HepG2 (cell line): ENCODE results near the gene KCNQ1OT1. TPM values are rescaled to one million over a fixed set of nuclear protein-coding genes. Genes with fewer than 3 reads are reported as not detected.

ENCODE experiments used
- ATAC-seq: fragments of 200-7000 bp; cut with Tn5 transposase; 3 replicates; pipeline ENCODE4 v1.9.1; 2020; ENCODE audit warnings: mild to moderate bottlenecking, moderate library complexity
- BruUV-seq: library from RNA; stranded (reverse); fragments of 400-500 nt; replicated peaks from 2 replicates; lab custom pipeline; 2021; lab: Mats Ljungman, UMichigan
- CTCF ChIA-PET: fragments of 300-600 bp; formaldehyde crosslinking; extraction: SDS; loops from one replicate; lab custom pipeline; 2021; ENCODE audit warnings: low total read pairs, inconsistent platforms, low intra/inter-chr PET ratio; lab: Yijun Ruan, JAX
- POLR2A ChIA-PET: fragments of 350-600 bp; sonication (Branson Sonifier 250); formaldehyde crosslinking; loops from one replicate; lab custom pipeline; 2020; ENCODE audit warnings: antibody characterized with exemption, inconsistent platforms; lab: Yijun Ruan, JAX
- DNase-seq: peaks from one replicate; pipeline ENCODE4 v3.0.0-alpha.2; 2015; ENCODE audit warnings: low spot score
- FAIRE-seq: peaks from 3 replicates; lab custom pipeline; 2011; peaks lifted over from hg19 to GRCh38; lab: Jason Lieb, UNC
- H2AFZ ChIP-seq: one replicate; pipeline ENCODE4 v1.6.1; 2011; ENCODE audit warnings: low read length, inconsistent platforms
- H3K27ac ChIP-seq: fragments of 300-600 bp; 3 replicates; pipeline ENCODE4 v1.8.0; 2011; ENCODE audit warnings: mixed run types, mild to moderate bottlenecking, mixed read lengths, low read length, inconsistent platforms; ENCODE audit not compliant: insufficient read depth; ENCODE audit errors: extremely low read length
- H3K27me3 ChIP-seq, 2 experiments: fragments of 200-600 bp in 1 of 2; 2 replicates in 1 of 2; 3 replicates in 1 of 2; pipeline versions ENCODE4 v1.6.0 to v1.8.0; 2011; ENCODE audit warnings: low read length in 2 of 2, mild to moderate bottlenecking in 2 of 2, moderate library complexity in 2 of 2, inconsistent platforms in 1 of 2; ENCODE audit not compliant: insufficient read depth in 2 of 2, control insufficient read depth in 1 of 2
- H3K36me3 ChIP-seq, 2 experiments: fragments of 200-600 bp in 1 of 2; replicated peaks in 1 of 2; 2 replicates in 1 of 2; 3 replicates in 1 of 2; pipeline versions ENCODE4 v1.5.1 to v1.8.0; 2011; ENCODE audit warnings: low read length in 2 of 2, inconsistent platforms in 1 of 2; ENCODE audit not compliant: insufficient read depth in 2 of 2, control insufficient read depth in 1 of 2
- H3K4me1 ChIP-seq: 2 replicates; pipeline ENCODE4 v1.5.1; 2012; ENCODE audit warnings: low read length, inconsistent platforms; ENCODE audit not compliant: insufficient read depth
- H3K4me2 ChIP-seq: 2 replicates; pipeline ENCODE4 v1.6.0; 2011; ENCODE audit warnings: low read depth, low read length, inconsistent platforms
- H3K4me3 ChIP-seq, 3 experiments: fragments of 200-600 bp in 1 of 3; sonication (generic), shearing (Covaris generic) in 1 of 3; replicated peaks in 1 of 3; 2 replicates each; pipeline ENCODE4 v1.5.1; 2011 to 2016; ENCODE audit warnings: low read length in 3 of 3, inconsistent platforms in 2 of 3, low read depth in 2 of 3, mild to moderate bottlenecking in 2 of 3, control low read depth in 1 of 3, mixed read lengths in 1 of 3; ENCODE audit not compliant: insufficient read depth in 1 of 3
- H3K79me2 ChIP-seq: one replicate; pipeline ENCODE4 v1.6.1; 2011; ENCODE audit warnings: low read length, inconsistent platforms; ENCODE audit not compliant: insufficient read depth
- H3K9ac ChIP-seq: 2 replicates; pipeline ENCODE4 v1.6.0; 2011; ENCODE audit warnings: mild to moderate bottlenecking, low read depth, low read length, inconsistent platforms; ENCODE audit not compliant: insufficient read depth
- H3K9me3 ChIP-seq: 2 replicates; pipeline ENCODE4 v1.5.1; 2012; ENCODE audit warnings: mild to moderate bottlenecking, low read length
- H4K20me1 ChIP-seq: 2 replicates; pipeline ENCODE4 v1.6.0; 2011; ENCODE audit warnings: inconsistent platforms, mild to moderate bottlenecking, low read length, moderate library complexity; ENCODE audit not compliant: insufficient read depth
- AGO2 ChIP-seq: fragments of 200-400 bp; formaldehyde crosslinking; optimal IDR thresholded peaks from 2 replicates; pipeline ENCODE3; 2017; ENCODE audit warnings: mild to moderate bottlenecking, low read depth, low read length, moderate library complexity
- AKAP8 ChIP-seq: sonication (generic); formaldehyde crosslinking; IDR thresholded peaks from 2 replicates; pipeline ENCODE4 v1.5.1; 2020; ENCODE audit warnings: mild to moderate bottlenecking, missing genetic modification reagents
- JARID2 ChIP-seq: sonication (generic); formaldehyde crosslinking; IDR thresholded peaks from 2 replicates; pipeline ENCODE4 v1.8.1; 2023; ENCODE audit warnings: missing genetic modification reagents, inconsistent platforms; ENCODE audit not compliant: insufficient replicate concordance
- KAT7 ChIP-seq: IDR thresholded peaks from 2 replicates; pipeline ENCODE4 v1.6.1; 2018; ENCODE audit warnings: borderline replicate concordance, missing compliant biosample characterization
- MTF1 ChIP-seq: sonication (generic); formaldehyde crosslinking; IDR thresholded peaks from 2 replicates; pipeline ENCODE4 v1.5.0; 2020; ENCODE audit warnings: missing genetic modification reagents
- POLR2A ChIP-seq, 2 experiments: IDR thresholded peaks; 2 replicates each; pipeline ENCODE4 v1.6.1; 2011; ENCODE audit warnings: low read depth in 2 of 2, low read length in 2 of 2, mild to moderate bottlenecking in 1 of 2, moderate library complexity in 1 of 2; ENCODE audit not compliant: insufficient read depth in 1 of 2
- REL ChIP-seq: sonication (generic); formaldehyde crosslinking; conservative IDR thresholded peaks from 2 replicates; pipeline ENCODE4 v1.8.0; 2022; ENCODE audit warnings: mild to moderate bottlenecking, missing genetic modification reagents, moderate library complexity
- SP140L ChIP-seq: sonication (generic); formaldehyde crosslinking; IDR thresholded peaks from 2 replicates; pipeline ENCODE4 v1.4.0; 2020; ENCODE audit warnings: missing genetic modification reagents, borderline replicate concordance
- TBX2 ChIP-seq: sonication (generic); formaldehyde crosslinking; IDR thresholded peaks from 2 replicates; pipeline ENCODE4 v1.5.0; 2020; ENCODE audit warnings: missing genetic modification reagents, mild to moderate bottlenecking, borderline replicate concordance
- ZMYM3 ChIP-seq: sonication (generic); formaldehyde crosslinking; IDR thresholded peaks from 2 replicates; pipeline ENCODE4 v1.5.1; 2020; ENCODE audit warnings: mild to moderate bottlenecking, missing genetic modification reagents
- ZNF230 ChIP-seq: sonication (generic); formaldehyde crosslinking; IDR thresholded peaks from 2 replicates; pipeline ENCODE4 v1.4.0; 2020; ENCODE audit warnings: mild to moderate bottlenecking, missing genetic modification reagents
- ZNF326 ChIP-seq: sonication (generic); formaldehyde crosslinking; IDR thresholded peaks from 2 replicates; pipeline ENCODE4 v1.4.0; 2020; ENCODE audit warnings: missing genetic modification reagents, borderline replicate concordance
- ZNF549 ChIP-seq: sonication (generic); formaldehyde crosslinking; IDR thresholded peaks from 2 replicates; pipeline ENCODE4 v1.5.0; 2020; ENCODE audit warnings: missing genetic modification reagents
- WGBS: methylation state at CpG from one replicate; pipeline ENCODE4 v1.1.6; 2017; ENCODE audit warnings: low lambda C conversion rate; 5-methylcytosine and 5-hydroxymethylcytosine counted together
- in situ Hi-C: cut with HindIII; loops from 2 replicates; pipeline ENCODE4 v1.10.0; 2017; ENCODE audit warnings: low pct_unique_long_range_greater_than_20kb; ENCODE audit not compliant: extremely low pct_ligation_motif_present
- intact Hi-C: fragments of 100-400 bp; cut with micrococcal nuclease; formaldehyde crosslinking; loops from one replicate; pipeline ENCODE4 v1.10.0; 2022; ENCODE audit not compliant: unreplicated experiment
- polyA plus RNA-seq, 8 experiments: library from polyadenylated mRNA; depleted of rRNA in 3 of 8; stranded (reverse) in 7 of 8; unstranded in 1 of 8; fragments of >200 nt; fragmentation: Illumina TruSeq in 4 of 8; extraction: Trizol in 4 of 8; gene quantifications; 2 replicates each; pipeline versions ENCODE4 v1.2.1 to v1.2.3, GENCODE V29; 2011 to 2016; ENCODE audit warnings: low read depth in 4 of 8, missing spikeins in 1 of 8, mixed read lengths in 1 of 8; ENCODE audit not compliant: insufficient read depth in 1 of 8
- total RNA-seq, 5 experiments: library from RNA; depleted of rRNA; stranded (reverse); fragments of >200 nt; fragmentation: Illumina TruSeq; extraction: Trizol; gene quantifications; 2 replicates each; pipeline ENCODE4 v1.2.3, GENCODE V29; 2016; ENCODE audit warnings: low read depth in 1 of 5
- TF ChIP-seq, protein P1 (sequence below): sonication (generic); formaldehyde crosslinking; IDR thresholded peaks from 2 replicates; pipeline ENCODE4 v1.9.0; 2021; ENCODE audit warnings: missing genetic modification reagents, mild to moderate bottlenecking, borderline replicate concordance
- TF ChIP-seq, protein P2 (sequence below): sonication (generic); formaldehyde crosslinking; IDR thresholded peaks from 2 replicates; pipeline ENCODE4 v1.5.1; 2020; ENCODE audit warnings: mild to moderate bottlenecking, missing genetic modification reagents, moderate library complexity
- TF ChIP-seq, protein P3 (sequence below): IDR thresholded peaks from 2 replicates; pipeline ENCODE4 v1.6.1; 2012; ENCODE audit warnings: low read depth, low read length, improper control_type of control experiment
- TF ChIP-seq, protein P4 (sequence below): IDR thresholded peaks from 2 replicates; pipeline ENCODE4 v1.6.1; 2018; ENCODE audit warnings: missing genetic modification reagents

Gene KCNQ1OT1
- total and polyA plus RNA-seq, 2 of the 13 experiments (the other 11 are each of a cell fraction or from before 2014, with no cell fraction given) = 1.3 to 18.9 TPM

DNA sequence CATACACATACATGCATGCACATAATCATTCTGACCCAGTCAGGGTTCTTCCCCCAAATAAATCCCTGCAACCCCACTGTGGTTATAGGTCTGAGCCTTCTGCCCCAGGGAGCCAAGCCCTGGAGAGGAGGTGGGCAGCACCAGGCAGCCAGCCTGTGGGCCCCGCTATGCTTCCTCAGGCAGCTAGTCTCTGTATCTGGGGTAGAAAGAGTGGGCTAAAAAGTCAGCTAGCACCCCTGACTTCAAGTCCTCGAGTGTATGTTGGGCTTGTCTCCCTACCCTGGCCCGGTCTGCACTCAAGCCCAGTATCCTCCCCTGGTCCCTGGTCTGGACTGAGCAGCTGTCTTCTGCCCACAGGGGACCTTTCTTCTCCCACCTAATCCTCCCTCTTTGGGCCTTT, 28.0 kb downstream of the KCNQ1OT1 start:
- Histone ChIP-seq H3K9ac (no peak overlapping the region), H3K4me3 (no peak overlapping the region), H3K36me3 (peaks cover 35 to 92% of the 10 kb centered on the region in 2 experiments), H3K79me2 (peaks cover 99% of the 10 kb centered on the region), H3K4me1 (peaks cover 97% of the 10 kb centered on the region), H2AFZ (no peak overlapping the region), H3K27ac (no peak overlapping the region), H3K9me3 (no peaks in the 10 kb centered on the region), H3K4me2 (no peak overlapping the region), H3K27me3 (no peaks in the 10 kb centered on the region), H4K20me1 (peaks cover 99% of the 10 kb centered on the region)
- 100% methylated on average over 1 of the region's 3 CpGs for WGBS
- no peak for ATAC-seq
- POLR2A ChIA-PET = interaction anchor here (1.3 kb wide), 1 partner anchor 108 kb away, joined by 3 read pairs; no protein-coding TSS in a partner anchor
- intact Hi-C loops (no loop called here), in situ Hi-C loops (no loop called here)
- CTCF ChIA-PET = no interaction called here
- DNase-seq = no peak
- BruUV-seq = no TSS peak
- FAIRE-seq = no peak
- TF ChIP-seq REL (CRISPR knock-in tag) (no peak), SP140L (no peak), POLR2A (IDR thresholded peaks at IDR 0.05; ENCODE audit: insufficient read depth in 1 of 2, low read depth in 2 of 2, low read length in 2 of 2) (peak; percentile 16 to 20; a peak in 1 of 4 replicates), AGO2 (peak; percentile 68), ZNF326 (0 out of 2 replicates have a peak, but pooled peaks have one; percentile 72), KAT7 (CRISPR knock-in tag) (no peak), AKAP8 (CRISPR knock-in tag) (0 out of 2 replicates have a peak, but pooled peaks have one; percentile 6), ZMYM3 (CRISPR knock-in tag) (no peak), ZNF230 (CRISPR knock-in tag) (no peak), JARID2 (no peak), ZNF549 (CRISPR knock-in tag) (no peak), TBX2 (CRISPR knock-in tag) (no peak), MTF1 (CRISPR knock-in tag) (no peak)
- TF ChIP-seq, protein P1, sequence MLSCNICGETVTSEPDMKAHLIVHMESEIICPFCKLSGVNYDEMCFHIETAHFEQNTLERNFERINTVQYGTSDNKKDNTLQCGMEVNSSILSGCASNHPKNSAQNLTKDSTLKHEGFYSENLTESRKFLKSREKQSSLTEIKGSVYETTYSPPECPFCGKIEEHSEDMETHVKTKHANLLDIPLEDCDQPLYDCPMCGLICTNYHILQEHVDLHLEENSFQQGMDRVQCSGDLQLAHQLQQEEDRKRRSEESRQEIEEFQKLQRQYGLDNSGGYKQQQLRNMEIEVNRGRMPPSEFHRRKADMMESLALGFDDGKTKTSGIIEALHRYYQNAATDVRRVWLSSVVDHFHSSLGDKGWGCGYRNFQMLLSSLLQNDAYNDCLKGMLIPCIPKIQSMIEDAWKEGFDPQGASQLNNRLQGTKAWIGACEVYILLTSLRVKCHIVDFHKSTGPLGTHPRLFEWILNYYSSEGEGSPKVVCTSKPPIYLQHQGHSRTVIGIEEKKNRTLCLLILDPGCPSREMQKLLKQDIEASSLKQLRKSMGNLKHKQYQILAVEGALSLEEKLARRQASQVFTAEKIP (CRISPR knock-in tag) = no peak
- TF ChIP-seq, protein P2, sequence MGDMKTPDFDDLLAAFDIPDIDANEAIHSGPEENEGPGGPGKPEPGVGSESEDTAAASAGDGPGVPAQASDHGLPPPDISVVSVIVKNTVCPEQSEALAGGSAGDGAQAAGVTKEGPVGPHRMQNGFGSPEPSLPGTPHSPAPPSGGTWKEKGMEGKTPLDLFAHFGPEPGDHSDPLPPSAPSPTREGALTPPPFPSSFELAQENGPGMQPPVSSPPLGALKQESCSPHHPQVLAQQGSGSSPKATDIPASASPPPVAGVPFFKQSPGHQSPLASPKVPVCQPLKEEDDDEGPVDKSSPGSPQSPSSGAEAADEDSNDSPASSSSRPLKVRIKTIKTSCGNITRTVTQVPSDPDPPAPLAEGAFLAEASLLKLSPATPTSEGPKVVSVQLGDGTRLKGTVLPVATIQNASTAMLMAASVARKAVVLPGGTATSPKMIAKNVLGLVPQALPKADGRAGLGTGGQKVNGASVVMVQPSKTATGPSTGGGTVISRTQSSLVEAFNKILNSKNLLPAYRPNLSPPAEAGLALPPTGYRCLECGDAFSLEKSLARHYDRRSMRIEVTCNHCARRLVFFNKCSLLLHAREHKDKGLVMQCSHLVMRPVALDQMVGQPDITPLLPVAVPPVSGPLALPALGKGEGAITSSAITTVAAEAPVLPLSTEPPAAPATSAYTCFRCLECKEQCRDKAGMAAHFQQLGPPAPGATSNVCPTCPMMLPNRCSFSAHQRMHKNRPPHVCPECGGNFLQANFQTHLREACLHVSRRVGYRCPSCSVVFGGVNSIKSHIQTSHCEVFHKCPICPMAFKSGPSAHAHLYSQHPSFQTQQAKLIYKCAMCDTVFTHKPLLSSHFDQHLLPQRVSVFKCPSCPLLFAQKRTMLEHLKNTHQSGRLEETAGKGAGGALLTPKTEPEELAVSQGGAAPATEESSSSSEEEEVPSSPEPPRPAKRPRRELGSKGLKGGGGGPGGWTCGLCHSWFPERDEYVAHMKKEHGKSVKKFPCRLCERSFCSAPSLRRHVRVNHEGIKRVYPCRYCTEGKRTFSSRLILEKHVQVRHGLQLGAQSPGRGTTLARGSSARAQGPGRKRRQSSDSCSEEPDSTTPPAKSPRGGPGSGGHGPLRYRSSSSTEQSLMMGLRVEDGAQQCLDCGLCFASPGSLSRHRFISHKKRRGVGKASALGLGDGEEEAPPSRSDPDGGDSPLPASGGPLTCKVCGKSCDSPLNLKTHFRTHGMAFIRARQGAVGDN = no peak
- TF ChIP-seq, protein P3, sequence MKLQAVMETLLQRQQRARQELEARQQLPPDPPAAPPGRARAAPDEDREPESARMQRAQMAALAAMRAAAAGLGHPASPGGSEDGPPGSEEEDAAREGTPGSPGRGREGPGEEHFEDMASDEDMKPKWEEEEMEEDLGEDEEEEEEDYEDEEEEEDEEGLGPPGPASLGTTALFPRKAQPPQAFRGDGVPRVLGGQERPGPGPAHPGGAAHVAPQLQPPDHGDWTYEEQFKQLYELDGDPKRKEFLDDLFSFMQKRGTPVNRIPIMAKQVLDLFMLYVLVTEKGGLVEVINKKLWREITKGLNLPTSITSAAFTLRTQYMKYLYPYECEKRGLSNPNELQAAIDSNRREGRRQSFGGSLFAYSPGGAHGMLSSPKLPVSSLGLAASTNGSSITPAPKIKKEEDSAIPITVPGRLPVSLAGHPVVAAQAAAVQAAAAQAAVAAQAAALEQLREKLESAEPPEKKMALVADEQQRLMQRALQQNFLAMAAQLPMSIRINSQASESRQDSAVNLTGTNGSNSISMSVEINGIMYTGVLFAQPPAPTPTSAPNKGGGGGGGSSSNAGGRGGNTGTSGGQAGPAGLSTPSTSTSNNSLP = no peak
- TF ChIP-seq, protein P4, sequence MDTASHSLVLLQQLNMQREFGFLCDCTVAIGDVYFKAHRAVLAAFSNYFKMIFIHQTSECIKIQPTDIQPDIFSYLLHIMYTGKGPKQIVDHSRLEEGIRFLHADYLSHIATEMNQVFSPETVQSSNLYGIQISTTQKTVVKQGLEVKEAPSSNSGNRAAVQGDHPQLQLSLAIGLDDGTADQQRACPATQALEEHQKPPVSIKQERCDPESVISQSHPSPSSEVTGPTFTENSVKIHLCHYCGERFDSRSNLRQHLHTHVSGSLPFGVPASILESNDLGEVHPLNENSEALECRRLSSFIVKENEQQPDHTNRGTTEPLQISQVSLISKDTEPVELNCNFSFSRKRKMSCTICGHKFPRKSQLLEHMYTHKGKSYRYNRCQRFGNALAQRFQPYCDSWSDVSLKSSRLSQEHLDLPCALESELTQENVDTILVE (CRISPR knock-in tag) = no peak
